Adrenal gland (tissue), 5 donors: ENCODE data around the gene SLC36A1.

ENCODE experiments used
- POLR2A ChIP-seq, 2 donors: fragments of 450-650 bp; IDR thresholded peaks; one replicate each; pipeline ENCODE4 v1.6.1; 2017; ENCODE audit warnings: antibody characterized with exemption in 2 of 2, mild to moderate bottlenecking in 2 of 2, moderate library complexity in 1 of 2
- TF ChIP-seq, protein P1 (sequence below), 6 experiments: fragments of 450-650 bp in 4 of 6; fragments of 200-600 bp in 2 of 6; sonication (generic) in 1 of 6; IDR thresholded peaks; 1 replicate in 5 of 6; 2 replicates in 1 of 6; pipeline versions ENCODE4 v1.5.1 to v1.8.0; 2016 to 2021; ENCODE audit warnings: antibody characterized with exemption in 6 of 6, mild to moderate bottlenecking in 2 of 6, moderate library complexity in 1 of 6
- donor health status: DM: no; HTN: no; CAD: no.

DNA sequence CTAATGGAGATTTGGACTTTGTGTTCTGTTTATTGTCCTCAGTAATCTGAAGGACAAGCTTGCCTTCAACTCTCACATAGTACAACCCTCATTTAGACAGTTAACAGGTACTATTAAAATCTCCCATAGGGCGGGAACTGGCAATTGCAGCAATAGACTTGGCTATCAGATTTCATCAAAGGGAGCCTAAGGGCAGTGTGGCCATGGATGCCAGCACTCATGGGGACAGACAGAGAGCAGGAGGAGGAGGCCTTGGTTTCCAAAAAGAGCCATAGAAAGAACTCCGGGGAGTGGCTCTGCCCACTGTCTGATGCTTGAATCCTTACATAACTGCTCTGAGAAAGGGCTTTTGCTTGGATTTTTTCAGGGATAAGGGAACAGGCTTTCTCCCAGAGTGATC, 6.8 kb downstream of the SLC36A1 start:
- TF ChIP-seq, protein P1, sequence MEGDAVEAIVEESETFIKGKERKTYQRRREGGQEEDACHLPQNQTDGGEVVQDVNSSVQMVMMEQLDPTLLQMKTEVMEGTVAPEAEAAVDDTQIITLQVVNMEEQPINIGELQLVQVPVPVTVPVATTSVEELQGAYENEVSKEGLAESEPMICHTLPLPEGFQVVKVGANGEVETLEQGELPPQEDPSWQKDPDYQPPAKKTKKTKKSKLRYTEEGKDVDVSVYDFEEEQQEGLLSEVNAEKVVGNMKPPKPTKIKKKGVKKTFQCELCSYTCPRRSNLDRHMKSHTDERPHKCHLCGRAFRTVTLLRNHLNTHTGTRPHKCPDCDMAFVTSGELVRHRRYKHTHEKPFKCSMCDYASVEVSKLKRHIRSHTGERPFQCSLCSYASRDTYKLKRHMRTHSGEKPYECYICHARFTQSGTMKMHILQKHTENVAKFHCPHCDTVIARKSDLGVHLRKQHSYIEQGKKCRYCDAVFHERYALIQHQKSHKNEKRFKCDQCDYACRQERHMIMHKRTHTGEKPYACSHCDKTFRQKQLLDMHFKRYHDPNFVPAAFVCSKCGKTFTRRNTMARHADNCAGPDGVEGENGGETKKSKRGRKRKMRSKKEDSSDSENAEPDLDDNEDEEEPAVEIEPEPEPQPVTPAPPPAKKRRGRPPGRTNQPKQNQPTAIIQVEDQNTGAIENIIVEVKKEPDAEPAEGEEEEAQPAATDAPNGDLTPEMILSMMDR (IDR thresholded peaks at IDR 0.05), result no peak
- no peak for TF ChIP-seq POLR2A (IDR thresholded peaks at IDR 0.05)
